Neural cell (in vitro differentiated cells): ENCODE data around the gene DOCK4. TPM values are rescaled to one million over a fixed set of nuclear protein-coding genes. Genes with fewer than 3 reads are reported as not detected.

Experiments used
- H2AFZ ChIP-seq: fragments of 200-600, 300-800 bp; sonication (generic), shearing (Covaris generic); 2 replicates; pipeline ENCODE4 v1.6.0; 2014; ENCODE audit warnings: low read depth, mild to moderate bottlenecking, antibody characterized with exemption, low read length, moderate library complexity
- H3F3A ChIP-seq: fragments of 200-600 bp; shearing (Covaris generic); 2 replicates; pipeline ENCODE4 v1.6.1; 2016; ENCODE audit warnings: mild to moderate bottlenecking, moderate library complexity, mixed read lengths, antibody characterized with exemption, low read length; ENCODE audit not compliant: insufficient read depth, poor library complexity, severe bottlenecking
- H3K27ac ChIP-seq: fragments of 200-600, 300-800 bp; sonication (generic), shearing (Covaris generic); 2 replicates; pipeline ENCODE4 v1.5.1; 2014; ENCODE audit warnings: mild to moderate bottlenecking, low read length, moderate library complexity
- H3K27me3 ChIP-seq: fragments of 300-800, 200-600 bp; sonication (generic), shearing (Covaris generic); 2 replicates; pipeline ENCODE4 v1.6.0; 2014; ENCODE audit warnings: mild to moderate bottlenecking, low read depth, low read length, moderate library complexity; ENCODE audit not compliant: insufficient read depth
- H3K36me3 ChIP-seq: fragments of 300-800, 200-600 bp; sonication (generic), shearing (Covaris generic); 2 replicates; pipeline ENCODE4 v1.5.1; 2014; ENCODE audit warnings: mild to moderate bottlenecking, antibody characterized with exemption, low read length, moderate library complexity; ENCODE audit not compliant: insufficient read depth
- H3K4me2 ChIP-seq: fragments of 300-800, 200-600 bp; sonication (generic), shearing (Covaris generic); 2 replicates; pipeline ENCODE4 v1.6.0; 2014; ENCODE audit warnings: mild to moderate bottlenecking, low read length
- H3K4me3 ChIP-seq: fragments of 300-800, 200-600 bp; sonication (generic), shearing (Covaris generic); 2 replicates; pipeline ENCODE4 v1.5.1; 2014; ENCODE audit warnings: mild to moderate bottlenecking, low read length, moderate library complexity
- H3K79me2 ChIP-seq: fragments of 200-600 bp; shearing (Covaris generic); replicated peaks from 2 replicates; pipeline ENCODE4 v1.6.0; 2014; ENCODE audit warnings: mild to moderate bottlenecking, low read length, moderate library complexity; ENCODE audit not compliant: insufficient read depth
- H3K9ac ChIP-seq: fragments of 300-800, 200-600 bp; sonication (generic), shearing (Covaris generic); 2 replicates; pipeline ENCODE4 v1.6.1; 2016; ENCODE audit warnings: mild to moderate bottlenecking, low read length, mixed read lengths
- H3K9me2 ChIP-seq: fragments of 200-600 bp; shearing (Covaris generic); 2 replicates; pipeline ENCODE4 v1.6.1; 2016; ENCODE audit warnings: mild to moderate bottlenecking, low read length, mixed read lengths; ENCODE audit not compliant: insufficient read depth
- H3K9me3 ChIP-seq: fragments of 200-600, 300-800 bp; sonication (generic), shearing (Covaris generic); 2 replicates; pipeline ENCODE4 v1.6.1; 2016; ENCODE audit warnings: mild to moderate bottlenecking, mixed run types, low read length, moderate library complexity, mixed read lengths
- H4K20me1 ChIP-seq: fragments of 200-600 bp; shearing (Covaris generic); 2 replicates; pipeline ENCODE4 v1.6.1; 2016; ENCODE audit warnings: mild to moderate bottlenecking, mixed run types; ENCODE audit not compliant: insufficient read depth
- CTCF ChIP-seq: fragments of 450-650 bp; IDR thresholded peaks from 2 replicates; pipeline ENCODE4 v1.5.1; 2014; ENCODE audit warnings: antibody characterized with exemption, mild to moderate bottlenecking, moderate library complexity; ENCODE audit not compliant: poor library complexity, severe bottlenecking
- EP300 ChIP-seq: fragments of 450-650 bp; conservative IDR thresholded peaks from 2 replicates; pipeline ENCODE4 v1.6.1; 2014; ENCODE audit warnings: antibody characterized with exemption, mild to moderate bottlenecking, moderate library complexity; ENCODE audit not compliant: poor library complexity, severe bottlenecking
- EZH2 ChIP-seq: fragments of 200-600, 300-800 bp; shearing (Covaris generic), sonication (generic); IDR thresholded peaks from 2 replicates; pipeline ENCODE4 v1.6.1; 2014; ENCODE audit warnings: antibody characterized with exemption, low read length, borderline replicate concordance, mild to moderate bottlenecking; ENCODE audit not compliant: insufficient read depth, poor library complexity, severe bottlenecking
- MXI1 ChIP-seq: fragments of 450-650 bp; conservative IDR thresholded peaks from 2 replicates; pipeline ENCODE4 v1.6.1; 2014; ENCODE audit warnings: antibody characterized with exemption, mild to moderate bottlenecking; ENCODE audit not compliant: poor library complexity, severe bottlenecking
- POLR2AphosphoS5 ChIP-seq: IDR thresholded peaks from 2 replicates; pipeline ENCODE4 v1.6.1; 2012
- RAD21 ChIP-seq: fragments of 450-650 bp; conservative IDR thresholded peaks from 2 replicates; pipeline ENCODE4 v1.6.1; 2014; ENCODE audit warnings: antibody characterized with exemption, mild to moderate bottlenecking, moderate library complexity
- REST ChIP-seq: IDR thresholded peaks from 2 replicates; pipeline ENCODE4 v1.6.1; 2012; ENCODE audit warnings: borderline replicate concordance
- SMC3 ChIP-seq: fragments of 450-650 bp; conservative IDR thresholded peaks from 2 replicates; pipeline ENCODE4 v1.6.1; 2014; ENCODE audit warnings: antibody characterized with exemption, mild to moderate bottlenecking, moderate library complexity; ENCODE audit not compliant: poor library complexity
- TAF1 ChIP-seq: IDR thresholded peaks from 2 replicates; pipeline ENCODE4 v1.6.1; 2012; ENCODE audit warnings: low read depth
- polyA plus RNA-seq: library from polyadenylated mRNA; depleted of rRNA; stranded (reverse); fragments of >200 nt; gene quantifications from 2 replicates; pipeline ENCODE4 v1.2.3, GENCODE V29; 2014

Gene DOCK4
- polyA plus RNA-seq, 1 donor from 2014 or later, result 28.1 TPM

GRCh38 chr7:112097524-112097923, 108.7 kb downstream of the DOCK4 start:
- Histone ChIP-seq H3K27ac (no peak overlapping the region), H2AFZ (no peak overlapping the region), H3K9me2 (no peaks in the 10 kb centered on the region), H3K9ac (no peak overlapping the region), H3F3A (no peaks in the 10 kb centered on the region), H3K36me3 (no peaks in the 10 kb centered on the region), H3K4me3 (no peak overlapping the region), H4K20me1 (no peaks in the 10 kb centered on the region), H3K9me3 (no peaks in the 10 kb centered on the region), H3K4me2 (no peak overlapping the region), H3K79me2 (no peaks in the 10 kb centered on the region), H3K27me3 (no peaks in the 10 kb centered on the region)
- TF ChIP-seq MXI1 (no peak), TAF1 (no peak), CTCF (no peak), EZH2 (no peak), EP300 (no peak)

- Histone ChIP-seq H3K9ac (no peak overlapping the region), H3K4me2 (no peak overlapping the region), H3K36me3 (no peaks in the 10 kb centered on the region), H3K27me3 (no peaks in the 10 kb centered on the region), H3K9me3 (no peaks in the 10 kb centered on the region), H4K20me1 (no peaks in the 10 kb centered on the region), H3K4me3 (no peak overlapping the region), H3K79me2 (no peaks in the 10 kb centered on the region), H3F3A (no peaks in the 10 kb centered on the region), H3K9me2 (no peaks in the 10 kb centered on the region), H2AFZ (no peak overlapping the region), H3K27ac (no peak overlapping the region)
- TF ChIP-seq POLR2AphosphoS5 (no peak), EZH2 (no peak), SMC3 (no peak), REST (no peak), MXI1 (no peak), TAF1 (no peak), EP300 (no peak), RAD21 (no peak), CTCF (no peak)
These were observed 112.8 kb downstream of the DOCK4 start for GRCh38 chr7:112093409-112093808.
